PFSK-1 (cell line): ENCODE results near the gene IGDCC3.

Experiments
- POLR2AphosphoS5 ChIP-seq: IDR thresholded peaks from 2 replicates; pipeline ENCODE4 v1.6.1; 2012; ENCODE audit warnings: low read depth, mild to moderate bottlenecking, control low read depth, low read length, moderate library complexity
- REST ChIP-seq, 2 experiments: IDR thresholded peaks; 2 replicates each; pipeline versions ENCODE4 v1.6.1 to v1.8.0; 2011 to 2012; ENCODE audit warnings: low read depth in 2 of 2, low read length in 2 of 2, control low read depth in 1 of 2, inconsistent platforms in 1 of 2, mild to moderate bottlenecking in 1 of 2, moderate library complexity in 1 of 2; ENCODE audit not compliant: insufficient read depth in 1 of 2
- SIN3A ChIP-seq: IDR thresholded peaks from 2 replicates; pipeline ENCODE4 v1.6.1; 2012; ENCODE audit warnings: mild to moderate bottlenecking, low read length, moderate library complexity, borderline replicate concordance; ENCODE audit not compliant: insufficient read depth
- TAF1 ChIP-seq: IDR thresholded peaks from 2 replicates; pipeline ENCODE4 v1.6.1; 2012; ENCODE audit warnings: low read length, control low read depth, borderline replicate concordance; ENCODE audit not compliant: insufficient read depth

- TF ChIP-seq POLR2AphosphoS5 (no peak), REST (IDR thresholded peaks at IDR 0.05; ENCODE audit: insufficient read depth in 1 of 2, low read depth in 2 of 2, low read length in 2 of 2) (no peak), SIN3A (no peak), TAF1 (no peak)
These were observed 2.2 kb upstream of the IGDCC3 start for GRCh38 chr15:65379986-65380385.
